Stimulated activated effector memory CD8-positive, alpha-beta T cell treated with anti-CD3 and anti-CD28 coated beads, Interleukin-12 subunit alpha, Interleukin-12 subunit beta, amount 100 ng/mL, for 72 hours (primary cell): Measurements from ENCODE around the gene FAR1.
"Not testable (repeated sequence)": the region's sequence is repeated elsewhere in the genome, so short reads cannot be mapped to it uniquely, and the experiment has no call there.

Experiments used
- ATAC-seq: fragments of 150-1000 bp; cut with Tn5 transposase; 2 replicates; pipeline ENCODE4 v1.10.0; 2021
- DNase-seq, 2 donors: peaks; one replicate each; pipeline ENCODE4 v3.0.0; 2021 to 2022; ENCODE audit warnings: low spot score in 2 of 2
- H3K27ac Mint-ChIP-seq: one replicate; pipeline ENCODE4 v1.8.0; 2022; ENCODE audit warnings: mild to moderate bottlenecking, mixed read lengths
- H3K36me3 Mint-ChIP-seq: one replicate; pipeline ENCODE4 v1.8.0; 2022; ENCODE audit warnings: mild to moderate bottlenecking, mixed read lengths
- H3K4me1 Mint-ChIP-seq: one replicate; pipeline ENCODE4 v1.8.0; 2022; ENCODE audit warnings: mixed read lengths
- H3K4me3 Mint-ChIP-seq: one replicate; pipeline ENCODE4 v1.8.0; 2022; ENCODE audit warnings: mild to moderate bottlenecking, mixed read lengths
- H3K9me3 Mint-ChIP-seq: one replicate; pipeline ENCODE4 v1.8.0; 2022; ENCODE audit warnings: mixed read lengths

Gene FAR1

GRCh38 chr11:13718394-13718793 lies 49.9 kb downstream of the FAR1 start:
- Mint-ChIP-seq H3K36me3 (peaks cover 82% of the 10 kb centered on the region), H3K4me3 (no peak overlapping the region), H3K9me3 (no peaks in the 10 kb centered on the region), H3K27ac (peak overlapping the region; percentile 60), H3K4me1 (peaks cover 16% of the 10 kb centered on the region)
- DNase-seq (no peak), ATAC-seq (no peak)

GRCh38 chr11:13720940-13721339 lies 52.5 kb downstream of the FAR1 start:
- Mint-ChIP-seq H3K27ac (no peak overlapping the region), H3K4me1 (peaks cover 16% of the 10 kb centered on the region), H3K4me3 (no peak overlapping the region), H3K9me3 (no peaks in the 10 kb centered on the region), H3K36me3 (peaks cover 78% of the 10 kb centered on the region)
- no peak for ATAC-seq
- DNase-seq, result no peak

GRCh38 chr11:13721760-13722159 lies 53.3 kb downstream of the FAR1 start:
- Mint-ChIP-seq H3K9me3 (no peaks in the 10 kb centered on the region), H3K4me1 (peaks cover 16% of the 10 kb centered on the region), H3K27ac (no peak overlapping the region), H3K4me3 (no peak overlapping the region), H3K36me3 (peaks cover 78% of the 10 kb centered on the region)
- DNase-seq, result no peak
- ATAC-seq, result no peak

- Mint-ChIP-seq H3K36me3 (peaks cover 79% of the 10 kb centered on the region), H3K4me3 (no peak overlapping the region), H3K27ac (no peak overlapping the region), H3K4me1 (no peaks in the 10 kb centered on the region), H3K9me3 (no peaks in the 10 kb centered on the region)
- ATAC-seq, result no peak
- no peak for DNase-seq
These were observed 58.0 kb downstream of the FAR1 start for GRCh38 chr11:13726456-13726855.

- no peak for DNase-seq
- Mint-ChIP-seq H3K4me3 (no peak overlapping the region), H3K9me3 (no peaks in the 10 kb centered on the region), H3K4me1 (no peaks in the 10 kb centered on the region), H3K27ac (no peak overlapping the region), H3K36me3 (peaks cover 63% of the 10 kb centered on the region)
- ATAC-seq, result no peak
These were observed 59.6 kb downstream of the FAR1 start for GRCh38 chr11:13728076-13728475.

GRCh38 chr11:13734530-13734929 lies 66.1 kb downstream of the FAR1 start:
- no peak overlapping the region for H3K27ac Mint-ChIP-seq
- DNase-seq (no peak), ATAC-seq (no peak)
- no peaks in the 10 kb centered on the region for H3K9me3 Mint-ChIP-seq
- H3K4me3 Mint-ChIP-seq, result no peak overlapping the region
- no peaks in the 10 kb centered on the region for H3K4me1 Mint-ChIP-seq
- peaks cover 2% of the 10 kb centered on the region for H3K36me3 Mint-ChIP-seq

- ATAC-seq (no peak), DNase-seq (no peak)
- Mint-ChIP-seq H3K27ac (no peak overlapping the region), H3K4me1 (no peaks in the 10 kb centered on the region), H3K36me3 (no peaks in the 10 kb centered on the region), H3K4me3 (no peak overlapping the region), H3K9me3 (no peaks in the 10 kb centered on the region)
These were observed 76.7 kb downstream of the FAR1 start for GRCh38 chr11:13745165-13745564.

- not testable (repeated sequence) for H3K36me3 Mint-ChIP-seq, H3K9me3 Mint-ChIP-seq, H3K4me3 Mint-ChIP-seq, DNase-seq, H3K27ac Mint-ChIP-seq, ATAC-seq, H3K4me1 Mint-ChIP-seq
These were observed 84.8 kb downstream of the FAR1 start for GRCh38 chr11:13753316-13753715.

GRCh38 chr11:13759050-13759449 lies 90.6 kb downstream of the FAR1 start:
- Mint-ChIP-seq H3K36me3 (no peaks in the 10 kb centered on the region), H3K9me3 (no peaks in the 10 kb centered on the region), H3K4me3 (no peak overlapping the region), H3K4me1 (no peaks in the 10 kb centered on the region), H3K27ac (no peak overlapping the region)
- no peak for ATAC-seq
- no peak for DNase-seq

GRCh38 chr11:13760115-13760514 lies 91.6 kb downstream of the FAR1 start:
- H3K27ac Mint-ChIP-seq, result no peak overlapping the region
- ATAC-seq (no peak), DNase-seq (no peak)
- no peak overlapping the region for H3K4me3 Mint-ChIP-seq
- H3K9me3 Mint-ChIP-seq, result no peaks in the 10 kb centered on the region
- no peaks in the 10 kb centered on the region for H3K4me1 Mint-ChIP-seq
- H3K36me3 Mint-ChIP-seq, result no peaks in the 10 kb centered on the region

GRCh38 chr11:13761250-13761649 lies 92.8 kb downstream of the FAR1 start:
- Mint-ChIP-seq H3K36me3 (no peaks in the 10 kb centered on the region), H3K9me3 (no peaks in the 10 kb centered on the region), H3K27ac (no peak overlapping the region), H3K4me1 (no peaks in the 10 kb centered on the region), H3K4me3 (no peak overlapping the region)
- DNase-seq (no peak), ATAC-seq (no peak)

- no peaks in the 10 kb centered on the region for H3K9me3 Mint-ChIP-seq
- no peaks in the 10 kb centered on the region for H3K36me3 Mint-ChIP-seq
- no peak for ATAC-seq
- DNase-seq, result no peak
- H3K4me3 Mint-ChIP-seq, result no peak overlapping the region
- H3K27ac Mint-ChIP-seq, result no peak overlapping the region
- no peaks in the 10 kb centered on the region for H3K4me1 Mint-ChIP-seq
These were observed 93.2 kb downstream of the FAR1 start for GRCh38 chr11:13761716-13762115.

- no peaks in the 10 kb centered on the region for H3K36me3 Mint-ChIP-seq
- H3K4me1 Mint-ChIP-seq, result no peaks in the 10 kb centered on the region
- ATAC-seq (no peak), DNase-seq (no peak)
- no peak overlapping the region for H3K27ac Mint-ChIP-seq
- H3K4me3 Mint-ChIP-seq, result no peak overlapping the region
- H3K9me3 Mint-ChIP-seq, result no peaks in the 10 kb centered on the region
These were observed 94.2 kb downstream of the FAR1 start for GRCh38 chr11:13762718-13763117.

- Mint-ChIP-seq H3K36me3 (no peaks in the 10 kb centered on the region), H3K27ac (no peak overlapping the region), H3K4me3 (no peak overlapping the region), H3K4me1 (no peaks in the 10 kb centered on the region), H3K9me3 (no peaks in the 10 kb centered on the region)
- DNase-seq, result no peak
- no peak for ATAC-seq
These were observed 94.9 kb downstream of the FAR1 start for GRCh38 chr11:13763341-13763740.

GRCh38 chr11:13765886-13766285 lies 97.4 kb downstream of the FAR1 start:
- no peak for DNase-seq
- Mint-ChIP-seq H3K4me3 (no peak overlapping the region), H3K9me3 (no peaks in the 10 kb centered on the region), H3K27ac (no peak overlapping the region), H3K36me3 (no peaks in the 10 kb centered on the region), H3K4me1 (no peaks in the 10 kb centered on the region)
- no peak for ATAC-seq

GRCh38 chr11:13767471-13767870 lies 99.0 kb downstream of the FAR1 start:
- Mint-ChIP-seq H3K36me3 (no peaks in the 10 kb centered on the region), H3K27ac (no peak overlapping the region), H3K4me3 (no peak overlapping the region), H3K9me3 (no peaks in the 10 kb centered on the region), H3K4me1 (no peaks in the 10 kb centered on the region)
- ATAC-seq (no peak), DNase-seq (no peak)

GRCh38 chr11:13769188-13769587 lies 100.7 kb downstream of the FAR1 start:
- Mint-ChIP-seq H3K4me3 (no peak overlapping the region), H3K36me3 (no peaks in the 10 kb centered on the region), H3K4me1 (no peaks in the 10 kb centered on the region), H3K27ac (no peak overlapping the region), H3K9me3 (no peaks in the 10 kb centered on the region)
- DNase-seq (no peak), ATAC-seq (no peak)
